Right atrium auricular region (tissue), 2 donors: ENCODE measurements around the gene STX18. TPM values are rescaled to one million over a fixed set of nuclear protein-coding genes. Genes with fewer than 3 reads are reported as not detected.

Source experiments
- DNase-seq: peaks from one replicate; pipeline ENCODE4 v3.0.0-alpha.2; 2019; ENCODE audit warnings: low spot score
- H3K27ac ChIP-seq, 2 donors: fragments of 200-600 bp; sonication (generic); 1 replicate in 1 of 2; 2 replicates in 1 of 2; pipeline ENCODE4 v1.5.1; 2016 to 2019
- H3K27me3 ChIP-seq, 2 donors: fragments of 200-600 bp; sonication (generic); one replicate each; pipeline versions ENCODE4 v1.5.1 to v1.6.0; 2017 to 2019
- H3K36me3 ChIP-seq: fragments of 200-600 bp; sonication (generic); one replicate; pipeline ENCODE4 v1.5.1; 2016
- H3K4me1 ChIP-seq, 2 donors: fragments of 200-600 bp; sonication (generic); one replicate each; pipeline versions ENCODE4 v1.5.1 to v1.6.0; 2017 to 2019
- H3K4me3 ChIP-seq, 2 donors: fragments of 200-600 bp; sonication (generic); 1 replicate in 1 of 2; 2 replicates in 1 of 2; pipeline ENCODE4 v1.5.1; 2017 to 2019; ENCODE audit warnings: mild to moderate bottlenecking in 1 of 2, moderate library complexity in 1 of 2
- H3K9me3 ChIP-seq, 2 donors: fragments of 200-600 bp; sonication (generic); one replicate each; pipeline ENCODE4 v1.5.1; 2019
- total RNA-seq, 2 donors: library from RNA; depleted of rRNA; stranded (reverse); fragments of >200 nt; gene quantifications; one replicate each; pipeline ENCODE4 v1.1.0, GENCODE V29; 2016
- TF ChIP-seq, protein P1 (sequence below), 2 donors: fragments of 200-600 bp; sonication (generic); IDR thresholded peaks; one replicate each; pipeline ENCODE4 v1.5.1; 2019; ENCODE audit warnings: antibody characterized with exemption in 2 of 2

Gene STX18
- total RNA-seq, 2 donors from 2014 or later, result 8.8 to 10.8 TPM

DNA sequence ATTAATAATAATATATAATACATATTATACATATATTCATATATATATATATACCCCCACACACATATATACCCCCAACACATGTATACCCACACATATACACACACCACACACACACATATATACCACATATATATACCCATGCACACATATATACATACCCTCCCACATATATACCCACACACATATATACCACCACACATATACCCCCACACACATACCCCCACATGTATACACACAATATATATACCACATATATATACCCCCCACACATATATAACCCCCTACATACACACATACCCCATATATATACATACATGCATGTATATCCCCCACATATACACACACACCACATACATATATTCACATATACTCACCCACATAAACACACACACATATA lies 103.0 kb downstream of the STX18 start:
- TF ChIP-seq, protein P1, sequence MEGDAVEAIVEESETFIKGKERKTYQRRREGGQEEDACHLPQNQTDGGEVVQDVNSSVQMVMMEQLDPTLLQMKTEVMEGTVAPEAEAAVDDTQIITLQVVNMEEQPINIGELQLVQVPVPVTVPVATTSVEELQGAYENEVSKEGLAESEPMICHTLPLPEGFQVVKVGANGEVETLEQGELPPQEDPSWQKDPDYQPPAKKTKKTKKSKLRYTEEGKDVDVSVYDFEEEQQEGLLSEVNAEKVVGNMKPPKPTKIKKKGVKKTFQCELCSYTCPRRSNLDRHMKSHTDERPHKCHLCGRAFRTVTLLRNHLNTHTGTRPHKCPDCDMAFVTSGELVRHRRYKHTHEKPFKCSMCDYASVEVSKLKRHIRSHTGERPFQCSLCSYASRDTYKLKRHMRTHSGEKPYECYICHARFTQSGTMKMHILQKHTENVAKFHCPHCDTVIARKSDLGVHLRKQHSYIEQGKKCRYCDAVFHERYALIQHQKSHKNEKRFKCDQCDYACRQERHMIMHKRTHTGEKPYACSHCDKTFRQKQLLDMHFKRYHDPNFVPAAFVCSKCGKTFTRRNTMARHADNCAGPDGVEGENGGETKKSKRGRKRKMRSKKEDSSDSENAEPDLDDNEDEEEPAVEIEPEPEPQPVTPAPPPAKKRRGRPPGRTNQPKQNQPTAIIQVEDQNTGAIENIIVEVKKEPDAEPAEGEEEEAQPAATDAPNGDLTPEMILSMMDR (IDR thresholded peaks at IDR 0.05), result no peak
- Histone ChIP-seq H3K27ac (no peak overlapping the region), H3K9me3 (no peaks in the 10 kb centered on the region), H3K36me3 (peaks cover 15% of the 10 kb centered on the region), H3K4me1 (no peaks in the 10 kb centered on the region), H3K27me3 (no peaks in the 10 kb centered on the region), H3K4me3 (no peak overlapping the region)
- no peak for DNase-seq

DNA sequence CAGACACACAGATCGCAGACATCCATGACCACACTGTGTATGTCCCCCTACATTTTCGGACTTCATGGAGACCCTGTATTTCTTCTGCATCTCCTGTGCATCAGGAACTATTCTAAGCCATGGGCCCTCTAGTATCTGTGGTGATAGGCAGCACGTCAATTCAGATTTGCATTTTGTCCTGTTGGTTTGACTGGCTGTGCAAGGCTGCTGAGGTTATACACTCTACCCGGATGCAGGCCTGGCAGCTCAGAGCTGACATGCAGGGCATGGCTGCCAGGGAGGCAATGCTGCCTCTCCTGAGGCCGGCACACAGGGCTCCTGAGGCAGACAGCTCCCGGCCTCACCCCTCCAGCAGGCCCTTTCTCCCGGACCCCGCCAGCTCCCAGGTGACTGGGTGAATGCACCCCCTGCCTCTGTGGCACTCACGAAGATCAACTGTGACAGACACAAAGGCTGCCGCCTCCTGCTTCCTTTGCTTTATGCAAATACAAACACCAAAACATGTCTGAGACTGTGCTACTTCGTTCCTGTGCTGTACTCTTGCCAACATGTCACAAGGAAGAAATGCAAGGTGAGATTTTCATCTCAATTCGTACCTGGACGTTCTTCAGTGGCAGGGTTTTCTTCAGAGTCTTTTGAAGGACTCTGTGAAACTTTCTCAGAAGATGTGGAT lies 103.9 kb downstream of the STX18 start:
- DNase-seq, result no peak
- H3K9me3 ChIP-seq, result no peaks in the 10 kb centered on the region
- H3K4me1 ChIP-seq, result peaks cover 0 to 4% of the 10 kb centered on the region in 2 donors
- no peak overlapping the region for H3K27ac ChIP-seq
- H3K4me3 ChIP-seq, result no peak overlapping the region
- TF ChIP-seq, protein P1 (IDR thresholded peaks at IDR 0.05), result no peak
- H3K27me3 ChIP-seq, result no peaks in the 10 kb centered on the region
- H3K36me3 ChIP-seq, result peaks cover 16% of the 10 kb centered on the region

DNA sequence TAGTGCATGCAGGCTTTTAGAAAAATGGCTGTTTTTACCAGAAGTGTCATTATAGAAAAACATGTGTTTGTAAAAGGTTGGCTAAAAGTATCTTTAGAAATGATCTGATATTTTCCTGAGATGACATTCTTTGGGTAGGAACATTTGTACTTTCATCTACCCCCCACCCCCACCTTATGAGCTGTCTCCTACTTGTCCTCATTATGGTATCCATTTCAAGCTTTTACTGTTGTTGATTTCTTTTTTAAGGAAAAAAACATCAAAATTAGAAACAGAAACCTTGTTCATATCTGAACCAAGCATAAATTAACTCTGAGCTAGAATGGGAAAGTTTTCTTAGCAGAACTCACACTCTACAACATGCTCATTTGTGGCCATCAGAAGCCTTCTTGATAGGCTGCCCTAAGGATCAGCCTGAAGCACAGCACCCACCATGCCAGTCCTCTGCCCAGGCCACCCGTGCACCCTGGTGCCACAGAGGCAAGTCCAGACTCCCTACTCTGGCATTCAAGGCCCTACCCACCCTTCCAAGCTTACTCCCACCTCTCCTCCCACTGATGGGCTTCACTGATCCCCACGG lies 105.5 kb downstream of the STX18 start:
- TF ChIP-seq, protein P1 (IDR thresholded peaks at IDR 0.05), result no peak
- peaks cover 0 to 4% of the 10 kb centered on the region in 2 donors for H3K4me1 ChIP-seq
- H3K9me3 ChIP-seq, result no peaks in the 10 kb centered on the region
- no peak for DNase-seq
- H3K27ac ChIP-seq, result no peak overlapping the region
- H3K36me3 ChIP-seq, result peaks cover 24% of the 10 kb centered on the region
- H3K4me3 ChIP-seq, result no peak overlapping the region
- no peaks in the 10 kb centered on the region for H3K27me3 ChIP-seq

DNA sequence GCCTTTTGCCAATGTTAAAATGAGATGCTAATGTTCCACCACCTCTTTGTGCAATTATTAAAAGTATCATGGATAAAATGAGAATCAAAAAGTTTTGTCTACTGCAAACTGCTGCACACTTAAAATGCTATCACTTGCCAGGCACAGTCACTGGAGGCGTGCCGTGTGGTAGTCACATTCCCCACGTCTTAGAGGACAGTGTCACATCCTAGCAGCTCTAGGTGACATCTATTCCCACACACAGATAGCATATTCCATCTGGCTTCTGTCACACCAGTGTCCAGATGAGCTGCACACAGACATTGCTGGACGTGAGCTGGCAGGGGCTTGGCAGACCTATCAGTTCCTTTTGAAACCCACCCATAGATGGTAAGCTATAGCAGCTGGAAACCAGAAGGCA lies 107.9 kb downstream of the STX18 start:
- Histone ChIP-seq H3K4me1 (peaks cover 0 to 4% of the 10 kb centered on the region in 2 donors), H3K9me3 (no peaks in the 10 kb centered on the region), H3K27ac (no peak overlapping the region), H3K36me3 (peaks cover 24% of the 10 kb centered on the region), H3K27me3 (no peaks in the 10 kb centered on the region), H3K4me3 (no peak overlapping the region)
- DNase-seq, result no peak
- TF ChIP-seq, protein P1 (IDR thresholded peaks at IDR 0.05), result no peak

DNA sequence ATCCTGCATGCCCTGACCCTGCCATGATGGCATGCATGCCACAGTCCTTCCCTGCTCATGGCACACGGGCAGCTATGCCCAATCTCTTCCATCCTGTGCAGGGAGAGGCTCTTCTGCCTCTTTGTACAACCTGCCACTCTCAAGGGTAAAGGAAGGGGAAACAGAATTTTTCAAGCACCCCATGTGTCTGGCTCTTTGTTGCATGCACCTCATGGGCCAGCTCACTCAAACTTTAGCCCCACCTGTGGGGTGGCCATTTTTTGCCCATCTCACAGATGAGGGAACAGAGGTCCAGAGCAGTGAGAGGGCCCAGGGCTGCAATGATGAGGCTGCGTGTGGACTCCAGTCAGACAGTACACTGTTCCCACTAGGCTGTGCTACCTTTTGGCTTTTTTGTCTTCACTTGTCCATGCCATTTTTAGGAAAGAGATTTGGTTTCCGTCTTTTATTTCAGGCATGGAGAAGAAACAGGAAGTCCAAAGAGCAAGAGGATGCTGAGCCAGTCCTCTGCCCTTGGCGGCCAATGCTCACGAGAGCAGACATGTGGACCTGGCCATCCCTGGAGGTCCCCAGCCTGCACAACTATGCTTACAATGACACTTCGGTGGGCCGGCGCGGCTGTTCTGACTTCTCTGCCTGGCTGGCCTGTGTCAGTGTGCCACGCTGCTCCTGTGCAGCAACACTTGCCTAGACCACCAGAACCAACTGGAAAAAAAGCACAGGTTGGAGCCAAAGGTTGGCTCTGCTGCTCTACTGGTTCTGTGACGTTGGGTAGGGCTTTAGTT lies 109.3 kb downstream of the STX18 start:
- TF ChIP-seq, protein P1 (IDR thresholded peaks at IDR 0.05), result no peak
- Histone ChIP-seq H3K4me1 (peaks cover 0 to 4% of the 10 kb centered on the region in 2 donors), H3K36me3 (peaks cover 14% of the 10 kb centered on the region), H3K27me3 (no peaks in the 10 kb centered on the region), H3K4me3 (no peak overlapping the region), H3K9me3 (no peaks in the 10 kb centered on the region), H3K27ac (no peak overlapping the region)
- no peak for DNase-seq
